ENCODE results near the gene TSEN15. TPM values are rescaled to one million over a fixed set of nuclear protein-coding genes. Genes with fewer than 3 reads are reported as not detected.

Gene TSEN15
- total and polyA plus RNA-seq, 9 of the 15 experiments (the other 6 are each of a cell fraction or from before 2014, with no cell fraction given): 25.6 to 121 (median 91.3) TPM

DNA sequence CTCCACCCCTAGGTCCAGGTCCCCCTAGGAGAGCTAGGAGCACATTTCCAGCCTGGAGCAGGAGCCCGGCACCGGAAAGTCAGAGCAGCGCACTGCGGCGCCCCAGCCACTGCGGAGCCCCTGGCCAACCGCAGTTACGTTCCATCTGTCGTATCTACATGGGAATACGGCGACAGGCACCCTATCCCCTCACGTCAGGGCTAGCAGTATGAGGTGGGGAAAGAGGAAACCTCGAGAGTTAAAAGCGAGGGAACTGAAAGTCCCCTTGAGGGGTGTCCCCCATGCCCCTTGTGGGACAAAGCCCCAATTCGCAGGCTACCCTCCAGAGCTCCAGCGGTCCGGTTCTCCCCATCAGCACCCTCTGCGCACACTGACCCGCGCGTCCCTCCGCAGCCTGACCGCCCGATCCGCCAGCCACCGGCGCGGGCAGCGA lies 15.0 kb upstream of the TSEN15 start (continued):
- TF ChIP-seq RERE (CRISPR knock-in tag; IDR thresholded peaks at IDR 0.05; ENCODE audit: borderline replicate concordance) (0 out of 2 replicates have a peak, but pooled peaks have one; percentile 67), SPI1 (IDR thresholded peaks at IDR 0.05; ENCODE audit: borderline replicate concordance, low read depth, low read length) (peak; percentile 35; the same call in 1 of the 2 replicates), MAZ (CRISPR knock-in tag; conservative IDR thresholded peaks at IDR 0.05 in 1 of 2, IDR thresholded peaks at IDR 0.05 in 1 of 2) (0 out of 4 replicates have a peak, but pooled peaks of 1 of the 2 experiments have one; percentile 33), CXXC5 (CRISPR knock-in tag; IDR thresholded peaks at IDR 0.05) (peak; percentile 27; the same call in 1 of the 2 replicates), MYNN (IDR thresholded peaks at IDR 0.05) (0 out of 2 replicates have a peak, but pooled peaks have one; percentile 57), MYNN (CRISPR knock-in tag; IDR thresholded peaks at IDR 0.05) (no peak), E2F5 (CRISPR knock-in tag; IDR thresholded peaks at IDR 0.05) (no peak; the same call in 1 of the 2 replicates), RAD51 (IDR thresholded peaks at IDR 0.05; ENCODE audit: borderline replicate concordance, low read depth) (no peak), NONO (IDR thresholded peaks at IDR 0.05; ENCODE audit: low read depth in 2 of 2, low read length in 1 of 2) (no peak), HIVEP1 (CRISPR knock-in tag; IDR thresholded peaks at IDR 0.05) (no peak), RBM14 (IDR thresholded peaks at IDR 0.05; ENCODE audit: borderline replicate concordance, insufficient read depth, low read depth, low read length) (peak; percentile 31; the same call in 1 of the 2 replicates)
- TF ChIP-seq, protein P1, sequence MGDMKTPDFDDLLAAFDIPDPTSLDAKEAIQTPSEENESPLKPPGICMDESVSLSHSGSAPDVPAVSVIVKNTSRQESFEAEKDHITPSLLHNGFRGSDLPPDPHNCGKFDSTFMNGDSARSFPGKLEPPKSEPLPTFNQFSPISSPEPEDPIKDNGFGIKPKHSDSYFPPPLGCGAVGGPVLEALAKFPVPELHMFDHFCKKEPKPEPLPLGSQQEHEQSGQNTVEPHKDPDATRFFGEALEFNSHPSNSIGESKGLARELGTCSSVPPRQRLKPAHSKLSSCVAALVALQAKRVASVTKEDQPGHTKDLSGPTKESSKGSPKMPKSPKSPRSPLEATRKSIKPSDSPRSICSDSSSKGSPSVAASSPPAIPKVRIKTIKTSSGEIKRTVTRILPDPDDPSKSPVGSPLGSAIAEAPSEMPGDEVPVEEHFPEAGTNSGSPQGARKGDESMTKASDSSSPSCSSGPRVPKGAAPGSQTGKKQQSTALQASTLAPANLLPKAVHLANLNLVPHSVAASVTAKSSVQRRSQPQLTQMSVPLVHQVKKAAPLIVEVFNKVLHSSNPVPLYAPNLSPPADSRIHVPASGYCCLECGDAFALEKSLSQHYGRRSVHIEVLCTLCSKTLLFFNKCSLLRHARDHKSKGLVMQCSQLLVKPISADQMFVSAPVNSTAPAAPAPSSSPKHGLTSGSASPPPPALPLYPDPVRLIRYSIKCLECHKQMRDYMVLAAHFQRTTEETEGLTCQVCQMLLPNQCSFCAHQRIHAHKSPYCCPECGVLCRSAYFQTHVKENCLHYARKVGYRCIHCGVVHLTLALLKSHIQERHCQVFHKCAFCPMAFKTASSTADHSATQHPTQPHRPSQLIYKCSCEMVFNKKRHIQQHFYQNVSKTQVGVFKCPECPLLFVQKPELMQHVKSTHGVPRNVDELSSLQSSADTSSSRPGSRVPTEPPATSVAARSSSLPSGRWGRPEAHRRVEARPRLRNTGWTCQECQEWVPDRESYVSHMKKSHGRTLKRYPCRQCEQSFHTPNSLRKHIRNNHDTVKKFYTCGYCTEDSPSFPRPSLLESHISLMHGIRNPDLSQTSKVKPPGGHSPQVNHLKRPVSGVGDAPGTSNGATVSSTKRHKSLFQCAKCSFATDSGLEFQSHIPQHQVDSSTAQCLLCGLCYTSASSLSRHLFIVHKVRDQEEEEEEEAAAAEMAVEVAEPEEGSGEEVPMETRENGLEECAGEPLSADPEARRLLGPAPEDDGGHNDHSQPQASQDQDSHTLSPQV (IDR thresholded peaks at IDR 0.05): no peak
- TF ChIP-seq, protein P2, sequence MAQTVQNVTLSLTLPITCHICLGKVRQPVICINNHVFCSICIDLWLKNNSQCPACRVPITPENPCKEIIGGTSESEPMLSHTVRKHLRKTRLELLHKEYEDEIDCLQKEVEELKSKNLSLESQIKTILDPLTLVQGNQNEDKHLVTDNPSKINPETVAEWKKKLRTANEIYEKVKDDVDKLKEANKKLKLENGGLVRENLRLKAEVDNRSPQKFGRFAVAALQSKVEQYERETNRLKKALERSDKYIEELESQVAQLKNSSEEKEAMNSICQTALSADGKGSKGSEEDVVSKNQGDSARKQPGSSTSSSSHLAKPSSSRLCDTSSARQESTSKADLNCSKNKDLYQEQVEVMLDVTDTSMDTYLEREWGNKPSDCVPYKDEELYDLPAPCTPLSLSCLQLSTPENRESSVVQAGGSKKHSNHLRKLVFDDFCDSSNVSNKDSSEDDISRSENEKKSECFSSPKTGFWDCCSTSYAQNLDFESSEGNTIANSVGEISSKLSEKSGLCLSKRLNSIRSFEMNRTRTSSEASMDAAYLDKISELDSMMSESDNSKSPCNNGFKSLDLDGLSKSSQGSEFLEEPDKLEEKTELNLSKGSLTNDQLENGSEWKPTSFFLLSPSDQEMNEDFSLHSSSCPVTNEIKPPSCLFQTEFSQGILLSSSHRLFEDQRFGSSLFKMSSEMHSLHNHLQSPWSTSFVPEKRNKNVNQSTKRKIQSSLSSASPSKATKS (CRISPR knock-in tag; IDR thresholded peaks at IDR 0.05): no peak

All from K562 (cell line).